Activated naive CD4-positive, alpha-beta T cell treated with anti-CD3 and anti-CD28 coated beads, Interleukin-2, amount 10 ng/mL, durations not matched to agents 7 days and 5 days (primary cell): Measurements from ENCODE around the gene ARID1B.

Source experiments
- CTCF ChIA-PET: fragments of 350-600 bp; sonication (Branson Sonifier 250); formaldehyde crosslinking; loops from one replicate; lab custom pipeline; 2021; ENCODE audit warnings: antibody characterized with exemption; lab: Charles Lee
- DNase-seq: peaks from one replicate; pipeline ENCODE4 v3.0.0-alpha.2; 2020
- H3K27ac Mint-ChIP-seq: one replicate; pipeline ENCODE4 v1.8.0; 2021; ENCODE audit warnings: mild to moderate bottlenecking, moderate library complexity, mixed read lengths
- H3K27me3 Mint-ChIP-seq: one replicate; pipeline ENCODE4 v1.8.0; 2021; ENCODE audit warnings: mild to moderate bottlenecking, mixed read lengths
- H3K36me3 Mint-ChIP-seq: one replicate; pipeline ENCODE4 v1.8.0; 2021; ENCODE audit warnings: mixed read lengths
- H3K4me1 Mint-ChIP-seq: one replicate; pipeline ENCODE4 v1.8.0; 2021; ENCODE audit warnings: mixed read lengths
- H3K4me3 Mint-ChIP-seq: one replicate; pipeline ENCODE4 v1.8.0; 2021; ENCODE audit warnings: mild to moderate bottlenecking, moderate library complexity, mixed read lengths
- H3K9me3 Mint-ChIP-seq: one replicate; pipeline ENCODE4 v1.8.0; 2021; ENCODE audit warnings: mixed read lengths

The ARID1B gene

DNA sequence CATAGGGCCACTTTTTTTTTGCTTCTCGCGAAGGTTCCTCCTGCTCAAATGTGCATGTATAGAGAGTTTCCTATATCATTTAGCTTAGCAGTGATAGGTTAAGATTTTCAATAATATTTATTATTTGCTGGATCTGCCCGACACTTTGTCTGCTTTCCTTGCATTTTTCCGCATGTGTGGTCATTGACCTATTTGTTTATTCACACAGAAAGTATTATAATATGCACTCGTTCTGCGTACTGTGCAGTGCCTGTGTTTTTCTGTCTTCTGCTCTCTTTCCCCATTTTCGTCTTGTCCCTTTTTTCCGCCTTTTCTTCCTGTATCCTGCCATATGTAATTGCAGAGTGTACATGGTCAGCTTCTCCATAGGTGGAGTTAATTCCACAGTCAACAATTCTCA lies 290.3 kb downstream of the ARID1B start:
- peaks cover 5% of the 10 kb centered on the region for H3K36me3 Mint-ChIP-seq
- no peaks in the 10 kb centered on the region for H3K27me3 Mint-ChIP-seq
- CTCF ChIA-PET, result no interaction called here
- peaks cover 27% of the 10 kb centered on the region for H3K4me1 Mint-ChIP-seq
- H3K9me3 Mint-ChIP-seq, result no peaks in the 10 kb centered on the region
- no peak overlapping the region for H3K4me3 Mint-ChIP-seq
- no peak for DNase-seq
- no peak overlapping the region for H3K27ac Mint-ChIP-seq

DNA sequence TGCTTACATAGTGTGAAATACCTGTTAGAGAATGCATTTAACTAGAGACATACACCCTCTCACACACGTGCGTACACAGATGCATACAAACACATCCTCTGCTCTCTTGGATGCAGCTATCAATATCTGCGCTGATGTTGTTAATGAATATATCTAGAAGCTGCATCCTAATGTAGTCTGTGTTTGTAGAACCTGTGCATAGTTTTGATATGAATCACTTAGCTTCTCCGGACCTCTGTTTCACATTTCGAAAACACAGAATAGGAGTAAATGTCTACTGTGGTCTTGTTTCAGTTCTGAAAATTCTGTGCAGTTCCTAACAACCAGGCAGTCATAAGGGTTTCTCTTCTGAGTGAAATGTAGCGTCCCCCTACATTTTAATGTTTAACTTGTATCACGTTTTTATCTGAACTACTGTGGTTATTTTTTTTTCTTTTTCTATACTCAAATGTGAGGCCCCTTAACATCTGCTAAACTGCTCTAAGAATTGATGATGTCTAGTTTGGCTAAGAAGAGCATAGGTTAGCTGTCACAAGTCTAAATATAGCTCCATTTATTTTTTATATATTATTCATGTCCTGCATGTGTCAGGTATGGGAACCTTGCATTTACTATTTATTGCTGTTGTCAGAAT lies 291.6 kb downstream of the ARID1B start:
- Mint-ChIP-seq H3K36me3 (peaks cover 4% of the 10 kb centered on the region), H3K9me3 (no peaks in the 10 kb centered on the region), H3K4me1 (peaks cover 27% of the 10 kb centered on the region), H3K4me3 (no peak overlapping the region), H3K27me3 (no peaks in the 10 kb centered on the region), H3K27ac (peak overlapping the region; percentile 8)
- no peak for DNase-seq
- CTCF ChIA-PET, result interaction anchor here (0.6 to 2.9 kb wide), 4 partner anchors 24 to 37 kb away, joined by 3 to 10 read pairs (median 4); no protein-coding TSS in a partner anchor

DNA sequence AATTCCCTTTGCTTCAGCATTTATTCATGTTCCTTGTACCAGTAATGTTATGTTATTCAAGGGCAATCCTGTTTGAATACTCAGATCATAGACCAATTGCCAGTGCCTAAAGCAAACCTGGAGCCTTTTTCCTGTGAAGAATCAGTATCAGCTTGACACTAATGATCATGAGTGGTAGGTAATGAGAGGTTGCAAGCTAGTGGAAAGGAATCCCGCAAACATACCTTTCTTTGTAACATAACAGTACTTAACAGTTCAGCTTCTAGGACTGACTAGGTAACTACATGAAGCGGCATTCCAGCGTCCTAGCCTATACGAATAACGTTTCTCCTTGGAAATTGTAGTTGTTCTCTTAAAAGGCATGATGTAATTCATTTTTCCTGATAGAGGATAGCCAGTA lies 292.4 kb downstream of the ARID1B start:
- CTCF ChIA-PET, result interaction anchor here (0.9 to 2.9 kb wide), 2 partner anchors 25 to 35 kb away, joined by 3 to 10 read pairs; no protein-coding TSS in a partner anchor
- H3K4me1 Mint-ChIP-seq, result peaks cover 28% of the 10 kb centered on the region
- peaks cover 7% of the 10 kb centered on the region for H3K36me3 Mint-ChIP-seq
- no peaks in the 10 kb centered on the region for H3K27me3 Mint-ChIP-seq
- no peaks in the 10 kb centered on the region for H3K9me3 Mint-ChIP-seq
- no peak overlapping the region for H3K4me3 Mint-ChIP-seq
- H3K27ac Mint-ChIP-seq, result no peak overlapping the region
- no peak for DNase-seq

- Mint-ChIP-seq H3K27me3 (no peaks in the 10 kb centered on the region), H3K4me3 (no peak overlapping the region), H3K27ac (no peak overlapping the region), H3K4me1 (peaks cover 33% of the 10 kb centered on the region), H3K36me3 (peaks cover 7% of the 10 kb centered on the region), H3K9me3 (no peaks in the 10 kb centered on the region)
- CTCF ChIA-PET, result interaction anchor here (2.9 kb wide), 1 partner anchor 36 kb away, joined by 10 read pairs; no protein-coding TSS in a partner anchor
- DNase-seq, result no peak
Measured at GRCh38 chr6:157070403-157071107, 293.4 kb downstream of the ARID1B start.

GRCh38 chr6:157072128-157072527 lies 294.9 kb downstream of the ARID1B start:
- CTCF ChIA-PET, result no interaction called here
- Mint-ChIP-seq H3K9me3 (no peaks in the 10 kb centered on the region), H3K4me1 (peaks cover 36% of the 10 kb centered on the region), H3K4me3 (no peak overlapping the region), H3K27ac (no peak overlapping the region), H3K27me3 (no peaks in the 10 kb centered on the region), H3K36me3 (peaks cover 11% of the 10 kb centered on the region)
- DNase-seq, result no peak

GRCh38 chr6:157073596-157073995 lies 296.4 kb downstream of the ARID1B start:
- CTCF ChIA-PET, result no interaction called here
- Mint-ChIP-seq H3K4me1 (peaks cover 28% of the 10 kb centered on the region), H3K27ac (no peak overlapping the region), H3K36me3 (peaks cover 11% of the 10 kb centered on the region), H3K9me3 (no peaks in the 10 kb centered on the region), H3K27me3 (no peaks in the 10 kb centered on the region), H3K4me3 (no peak overlapping the region)
- DNase-seq, result no peak

DNA sequence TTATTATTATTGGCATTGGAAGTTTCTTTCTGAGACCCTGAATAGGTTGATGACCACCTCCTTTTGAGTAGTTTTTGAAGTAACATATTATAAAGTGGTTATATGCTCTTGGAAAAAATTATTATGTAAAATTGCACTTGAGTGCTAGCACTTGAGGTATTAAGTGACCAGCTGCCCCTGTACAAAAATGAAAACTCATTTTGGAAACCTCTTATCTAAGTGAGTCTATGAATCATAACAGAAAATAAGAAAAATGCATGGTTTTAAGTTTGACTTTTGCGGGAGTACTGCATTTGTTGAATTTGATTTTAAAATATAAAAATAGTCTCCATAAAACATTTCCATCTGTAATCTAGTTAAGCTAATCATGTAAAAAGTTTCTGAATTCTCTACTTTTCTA lies 297.8 kb downstream of the ARID1B start:
- Mint-ChIP-seq H3K36me3 (peaks cover 11% of the 10 kb centered on the region), H3K27me3 (no peaks in the 10 kb centered on the region), H3K4me1 (peaks cover 23% of the 10 kb centered on the region), H3K27ac (no peak overlapping the region), H3K9me3 (no peaks in the 10 kb centered on the region), H3K4me3 (no peak overlapping the region)
- no peak for DNase-seq
- CTCF ChIA-PET, result no interaction called here

DNA sequence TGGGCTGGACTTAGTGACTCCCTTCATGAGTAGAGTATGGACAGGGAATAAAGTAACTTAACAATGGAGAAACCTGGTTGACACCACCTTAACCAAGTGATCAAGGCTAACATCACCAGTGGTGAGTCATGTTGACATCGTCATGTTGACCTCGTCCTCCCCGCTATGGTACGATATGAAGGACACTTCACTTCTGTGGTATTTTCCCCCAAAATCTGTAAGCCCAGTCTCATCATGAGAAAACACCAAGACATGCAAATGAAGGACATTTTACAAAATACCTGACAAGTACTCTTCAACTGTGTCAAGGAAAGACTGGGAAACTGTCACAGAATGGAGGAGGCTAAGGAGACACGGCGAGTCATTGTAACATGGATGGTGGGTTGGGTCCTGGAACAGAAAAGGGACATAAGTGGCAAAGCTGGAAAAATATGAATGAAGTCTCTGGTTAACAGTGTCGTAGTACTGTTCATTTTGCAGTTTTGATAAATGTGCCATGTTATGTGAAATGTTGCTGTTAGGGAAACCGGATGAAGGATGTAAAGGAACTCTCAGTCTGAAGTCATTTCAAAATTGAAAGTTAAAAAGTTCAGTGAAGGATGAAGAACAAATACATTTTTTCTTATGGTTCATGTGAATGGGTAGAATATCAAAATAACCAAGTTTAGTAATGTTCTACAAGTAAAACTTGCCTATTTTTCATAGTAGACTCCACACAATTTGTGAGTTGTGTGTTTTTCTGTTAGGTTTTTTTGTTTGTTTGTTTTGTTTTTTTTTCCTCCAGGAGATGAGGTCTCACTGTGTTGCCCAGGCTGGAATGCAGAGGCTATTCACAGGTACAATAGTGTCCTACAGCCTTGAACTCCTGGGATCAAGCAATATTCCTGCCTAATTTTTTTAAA lies 298.6 kb downstream of the ARID1B start:
- H3K36me3 Mint-ChIP-seq, result peaks cover 11% of the 10 kb centered on the region
- H3K27me3 Mint-ChIP-seq, result no peaks in the 10 kb centered on the region
- no peaks in the 10 kb centered on the region for H3K9me3 Mint-ChIP-seq
- peaks cover 23% of the 10 kb centered on the region for H3K4me1 Mint-ChIP-seq
- DNase-seq, result no peak
- peak overlapping the region; percentile 20 for H3K27ac Mint-ChIP-seq
- CTCF ChIA-PET, result no interaction called here
- no peak overlapping the region for H3K4me3 Mint-ChIP-seq

DNA sequence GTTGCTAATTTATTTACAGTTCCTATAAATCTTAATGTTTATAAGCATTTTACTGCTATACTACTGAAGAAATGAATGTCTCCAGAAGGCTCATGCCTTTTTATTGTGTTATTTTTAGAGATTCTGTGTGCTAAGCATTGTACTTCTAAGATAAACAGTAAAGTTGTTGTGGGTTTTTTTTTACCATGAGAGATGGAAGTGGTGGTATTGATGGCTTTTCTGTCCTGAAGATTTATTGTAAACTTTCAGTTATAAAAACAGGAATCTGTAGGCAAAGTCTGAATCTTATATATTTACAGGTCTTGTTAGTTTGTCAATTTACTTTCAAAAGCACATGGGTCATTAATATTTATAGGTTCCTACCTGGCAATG lies 299.3 kb downstream of the ARID1B start:
- peaks cover 11% of the 10 kb centered on the region for H3K36me3 Mint-ChIP-seq
- H3K27ac Mint-ChIP-seq, result no peak overlapping the region
- peaks cover 23% of the 10 kb centered on the region for H3K4me1 Mint-ChIP-seq
- no peaks in the 10 kb centered on the region for H3K27me3 Mint-ChIP-seq
- DNase-seq, result no peak
- CTCF ChIA-PET, result no interaction called here
- H3K9me3 Mint-ChIP-seq, result no peaks in the 10 kb centered on the region
- H3K4me3 Mint-ChIP-seq, result no peak overlapping the region

- DNase-seq, result no peak
- no peak overlapping the region for H3K27ac Mint-ChIP-seq
- CTCF ChIA-PET, result no interaction called here
- H3K9me3 Mint-ChIP-seq, result no peaks in the 10 kb centered on the region
- H3K27me3 Mint-ChIP-seq, result no peaks in the 10 kb centered on the region
- peaks cover 23% of the 10 kb centered on the region for H3K4me1 Mint-ChIP-seq
- H3K36me3 Mint-ChIP-seq, result peaks cover 11% of the 10 kb centered on the region
- H3K4me3 Mint-ChIP-seq, result no peak overlapping the region
Measured at GRCh38 chr6:157077251-157077650, 300.1 kb downstream of the ARID1B start.

DNA sequence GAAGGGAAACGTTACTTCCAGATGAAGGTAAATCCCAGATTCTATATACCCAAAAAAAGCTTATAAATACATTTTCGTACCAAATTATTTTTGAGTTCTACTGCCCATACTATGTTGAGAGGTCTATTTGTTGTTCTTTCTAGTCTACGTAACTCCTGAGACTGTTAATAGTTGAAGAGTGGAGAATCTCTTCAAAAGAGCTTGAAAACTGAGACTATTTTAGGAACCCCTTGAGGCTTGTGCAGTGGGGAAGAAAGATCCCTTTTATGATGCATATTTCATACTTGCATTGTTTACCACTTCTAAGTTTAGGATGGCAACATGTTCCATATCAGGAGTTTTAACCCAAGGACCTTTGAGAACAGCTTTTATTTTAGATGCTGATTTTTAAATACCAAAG lies 301.1 kb downstream of the ARID1B start:
- Mint-ChIP-seq H3K4me1 (peaks cover 23% of the 10 kb centered on the region), H3K36me3 (peaks cover 11% of the 10 kb centered on the region), H3K27me3 (no peaks in the 10 kb centered on the region), H3K9me3 (no peaks in the 10 kb centered on the region), H3K27ac (no peak overlapping the region), H3K4me3 (no peak overlapping the region)
- CTCF ChIA-PET, result interaction anchor here (0.9 to 1.3 kb wide), 2 partner anchors 43 to 106 kb away, joined by 3 to 4 read pairs; no protein-coding TSS in a partner anchor
- DNase-seq, result no peak

DNA sequence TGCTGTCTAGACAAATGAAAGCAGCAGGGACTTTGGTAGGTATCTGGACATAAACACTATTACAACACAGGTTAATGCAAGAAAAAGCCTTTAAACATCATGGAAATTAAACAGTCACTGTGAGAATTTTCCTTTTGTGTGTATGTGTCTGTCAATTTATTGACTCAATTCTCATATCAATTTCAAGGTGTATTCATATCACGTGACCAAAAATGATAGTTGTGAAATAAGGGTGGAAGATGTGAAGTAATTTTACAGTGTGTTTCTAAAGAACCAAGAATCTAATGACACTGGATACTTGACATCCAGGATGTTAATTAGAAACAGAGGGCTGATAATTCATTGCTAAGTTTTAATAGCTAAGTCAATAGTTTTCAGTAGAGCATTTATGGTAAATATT lies 302.1 kb downstream of the ARID1B start:
- no peak for DNase-seq
- CTCF ChIA-PET, result no interaction called here
- no peak overlapping the region for H3K27ac Mint-ChIP-seq
- no peaks in the 10 kb centered on the region for H3K9me3 Mint-ChIP-seq
- no peak overlapping the region for H3K4me3 Mint-ChIP-seq
- H3K27me3 Mint-ChIP-seq, result no peaks in the 10 kb centered on the region
- H3K36me3 Mint-ChIP-seq, result peaks cover 11% of the 10 kb centered on the region
- H3K4me1 Mint-ChIP-seq, result peaks cover 23% of the 10 kb centered on the region

GRCh38 chr6:157079771-157080170 lies 302.6 kb downstream of the ARID1B start:
- Mint-ChIP-seq H3K4me1 (peaks cover 21% of the 10 kb centered on the region), H3K36me3 (peaks cover 11% of the 10 kb centered on the region), H3K9me3 (no peaks in the 10 kb centered on the region), H3K27ac (no peak overlapping the region), H3K4me3 (no peak overlapping the region), H3K27me3 (no peaks in the 10 kb centered on the region)
- CTCF ChIA-PET, result interaction anchor here (0.8 kb wide), 1 partner anchor 20 kb away, joined by 3 read pairs; no protein-coding TSS in a partner anchor
- no peak for DNase-seq

DNA sequence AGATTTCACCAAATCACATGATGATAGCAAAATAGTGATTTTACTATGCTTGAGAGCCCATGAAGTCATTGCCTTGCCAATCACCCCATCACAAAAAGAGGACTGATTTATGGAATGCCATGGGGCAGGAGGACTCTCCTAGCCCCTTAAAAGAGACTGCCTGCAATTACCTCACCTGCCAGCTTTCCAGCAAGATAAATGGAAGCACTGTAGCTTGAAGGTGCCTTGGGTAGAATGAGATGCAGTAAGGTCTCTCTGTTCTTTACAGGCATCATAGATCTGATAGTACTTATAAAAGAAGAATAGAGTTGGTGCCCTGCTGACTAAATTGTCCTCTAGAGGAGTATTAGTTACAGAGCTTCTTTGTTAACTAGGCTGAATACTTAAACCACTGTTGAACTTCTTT lies 303.8 kb downstream of the ARID1B start:
- Mint-ChIP-seq H3K4me1 (peaks cover 13% of the 10 kb centered on the region), H3K9me3 (no peaks in the 10 kb centered on the region), H3K36me3 (peaks cover 13% of the 10 kb centered on the region), H3K4me3 (no peak overlapping the region), H3K27me3 (no peaks in the 10 kb centered on the region), H3K27ac (no peak overlapping the region)
- CTCF ChIA-PET, result interaction anchor here (1.1 kb wide), 1 partner anchor 47 kb away, joined by 3 read pairs; no protein-coding TSS in a partner anchor
- no peak for DNase-seq
